Liver (tissue), 3 donors: ENCODE data around the gene AGPAT4.

Experiments used
- CTCF ChIP-seq: fragments of 150-350 bp; IDR thresholded peaks from 2 replicates; pipeline ENCODE4 v1.5.1; 2017; ENCODE audit warnings: improper control_type of control experiment, low read depth, low read length; ENCODE audit not compliant: missing input control
- EGR1 ChIP-seq, 2 donors: IDR thresholded peaks; 2 replicates each; pipeline ENCODE4 v1.6.1; 2016 to 2018; ENCODE audit warnings: antibody characterized with exemption in 2 of 2, low read depth in 2 of 2
- YY1 ChIP-seq: IDR thresholded peaks from 2 replicates; pipeline ENCODE4 v1.6.1; 2016; ENCODE audit warnings: antibody characterized with exemption, mild to moderate bottlenecking
- TF ChIP-seq, protein P1 (sequence below): IDR thresholded peaks from 2 replicates; pipeline ENCODE4 v1.6.1; 2016; ENCODE audit warnings: antibody characterized with exemption
- TF ChIP-seq, protein P2 (sequence below): IDR thresholded peaks from 2 replicates; pipeline ENCODE4 v1.6.1; 2016; ENCODE audit warnings: antibody characterized with exemption
- donor health status: healthy.
- donor health status: healthy.

DNA sequence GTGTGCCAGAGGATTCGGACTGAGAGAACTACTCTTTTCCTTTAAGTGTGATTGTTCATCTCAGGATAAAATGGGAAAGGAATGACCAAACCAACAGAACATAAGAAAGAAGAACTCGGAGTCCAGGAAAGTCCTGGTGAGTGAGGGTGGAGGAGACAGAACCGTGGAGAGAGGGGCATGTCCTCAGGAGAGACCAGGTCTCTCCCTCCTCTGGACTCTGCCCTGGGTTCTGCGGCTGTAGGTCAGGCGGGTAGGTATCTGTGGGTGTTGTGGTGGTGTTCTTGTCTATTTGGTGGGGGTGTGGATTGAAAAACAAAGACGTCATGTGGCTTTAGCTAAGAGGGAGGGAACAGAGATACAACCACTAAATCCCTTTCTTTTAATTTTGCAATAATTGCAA lies 29.1 kb upstream of the AGPAT4 start:
- no peak for TF ChIP-seq CTCF
- TF ChIP-seq, protein P1, sequence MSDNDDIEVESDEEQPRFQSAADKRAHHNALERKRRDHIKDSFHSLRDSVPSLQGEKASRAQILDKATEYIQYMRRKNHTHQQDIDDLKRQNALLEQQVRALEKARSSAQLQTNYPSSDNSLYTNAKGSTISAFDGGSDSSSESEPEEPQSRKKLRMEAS = no peak
- TF ChIP-seq YY1 = no peak
- TF ChIP-seq, protein P2, sequence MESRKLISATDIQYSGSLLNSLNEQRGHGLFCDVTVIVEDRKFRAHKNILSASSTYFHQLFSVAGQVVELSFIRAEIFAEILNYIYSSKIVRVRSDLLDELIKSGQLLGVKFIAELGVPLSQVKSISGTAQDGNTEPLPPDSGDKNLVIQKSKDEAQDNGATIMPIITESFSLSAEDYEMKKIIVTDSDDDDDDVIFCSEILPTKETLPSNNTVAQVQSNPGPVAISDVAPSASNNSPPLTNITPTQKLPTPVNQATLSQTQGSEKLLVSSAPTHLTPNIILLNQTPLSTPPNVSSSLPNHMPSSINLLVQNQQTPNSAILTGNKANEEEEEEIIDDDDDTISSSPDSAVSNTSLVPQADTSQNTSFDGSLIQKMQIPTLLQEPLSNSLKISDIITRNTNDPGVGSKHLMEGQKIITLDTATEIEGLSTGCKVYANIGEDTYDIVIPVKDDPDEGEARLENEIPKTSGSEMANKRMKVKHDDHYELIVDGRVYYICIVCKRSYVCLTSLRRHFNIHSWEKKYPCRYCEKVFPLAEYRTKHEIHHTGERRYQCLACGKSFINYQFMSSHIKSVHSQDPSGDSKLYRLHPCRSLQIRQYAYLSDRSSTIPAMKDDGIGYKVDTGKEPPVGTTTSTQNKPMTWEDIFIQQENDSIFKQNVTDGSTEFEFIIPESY = no peak
- TF ChIP-seq EGR1 (IDR thresholded peaks at IDR 0.05; ENCODE audit: low read depth in 2 of 2) = no peak
